ENCODE results near the gene KTN1.

GRCh38 chr14:55586411-55586810 lies 6.4 kb downstream of the KTN1 start:
- TF ChIP-seq POLR2A (IDR thresholded peaks at IDR 0.05) (no peak), CTCF (IDR thresholded peaks at IDR 0.05) (no peak)
